ENCODE measurements around the gene ATP8A1. TPM values are rescaled to one million over a fixed set of nuclear protein-coding genes. Genes with fewer than 3 reads are reported as not detected.

The ATP8A1 gene
- polyA plus RNA-seq, 1 donor from 2014 or later, result 45.8 TPM

- H3K9me2 ChIP-seq (ENCODE audit: insufficient read depth, low read length), result no peaks in the 10 kb centered on the region
- H4K20me1 ChIP-seq (ENCODE audit: insufficient read depth), result no peaks in the 10 kb centered on the region
- no peaks in the 10 kb centered on the region for H3F3A ChIP-seq (ENCODE audit: insufficient read depth, low read length, poor library complexity, severe bottlenecking)
- H3K9ac ChIP-seq (ENCODE audit: low read length), result no peak overlapping the region
- H3K4me2 ChIP-seq (ENCODE audit: low read length), result no peak overlapping the region
- H3K4me3 ChIP-seq (ENCODE audit: low read length), result no peak overlapping the region
- H3K79me2 ChIP-seq (replicated peaks; ENCODE audit: insufficient read depth, low read length), result no peaks in the 10 kb centered on the region
- H3K9me3 ChIP-seq (ENCODE audit: low read length), result no peaks in the 10 kb centered on the region
- no peak overlapping the region for H2AFZ ChIP-seq (ENCODE audit: low read depth, low read length)
- no peaks in the 10 kb centered on the region for H3K36me3 ChIP-seq (ENCODE audit: insufficient read depth, low read length)
- no peaks in the 10 kb centered on the region for H3K27me3 ChIP-seq (ENCODE audit: insufficient read depth, low read depth, low read length)
- no peak overlapping the region for H3K27ac ChIP-seq (ENCODE audit: low read length)
- TF ChIP-seq CTCF (IDR thresholded peaks at IDR 0.05; ENCODE audit: poor library complexity, severe bottlenecking) (no peak), RAD21 (conservative IDR thresholded peaks at IDR 0.05) (no peak), EZH2 (IDR thresholded peaks at IDR 0.05; ENCODE audit: borderline replicate concordance, insufficient read depth, low read length, poor library complexity, severe bottlenecking) (no peak), MXI1 (conservative IDR thresholded peaks at IDR 0.05; ENCODE audit: poor library complexity, severe bottlenecking) (no peak), SMC3 (conservative IDR thresholded peaks at IDR 0.05; ENCODE audit: poor library complexity) (no peak), EP300 (conservative IDR thresholded peaks at IDR 0.05; ENCODE audit: poor library complexity, severe bottlenecking) (no peak), TAF1 (IDR thresholded peaks at IDR 0.05; ENCODE audit: low read depth) (no peak), POLR2AphosphoS5 (IDR thresholded peaks at IDR 0.05) (no peak), REST (IDR thresholded peaks at IDR 0.05; ENCODE audit: borderline replicate concordance) (no peak)
Measured at GRCh38 chr4:42561031-42561430, 95.9 kb downstream of the ATP8A1 start.

DNA sequence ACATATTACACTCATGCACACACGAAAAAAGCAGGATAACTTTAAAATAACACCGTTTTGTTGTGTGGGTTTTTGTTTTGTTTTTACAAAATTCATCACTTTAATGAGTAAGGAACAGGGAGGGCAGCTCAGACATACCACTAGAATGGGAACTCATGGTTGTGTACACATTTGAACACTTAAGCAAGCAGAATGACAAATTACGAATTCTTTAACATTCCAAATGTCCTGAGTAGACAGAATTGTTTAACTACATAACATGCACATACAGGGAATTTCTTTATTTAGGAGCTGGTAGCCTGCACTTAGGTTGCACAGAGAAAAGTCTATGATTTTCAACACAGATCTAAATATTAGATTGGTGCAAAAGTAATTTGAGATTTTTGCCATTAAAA, 96.4 kb downstream of the ATP8A1 start:
- H3K9me2 ChIP-seq (ENCODE audit: insufficient read depth, low read length), result no peaks in the 10 kb centered on the region
- H3K27me3 ChIP-seq (ENCODE audit: insufficient read depth, low read depth, low read length), result no peaks in the 10 kb centered on the region
- no peak overlapping the region for H3K9ac ChIP-seq (ENCODE audit: low read length)
- TF ChIP-seq TAF1 (IDR thresholded peaks at IDR 0.05; ENCODE audit: low read depth), result no peak
- TF ChIP-seq POLR2AphosphoS5 (IDR thresholded peaks at IDR 0.05), result no peak
- no peak for TF ChIP-seq MXI1 (conservative IDR thresholded peaks at IDR 0.05; ENCODE audit: poor library complexity, severe bottlenecking)
- no peak for TF ChIP-seq CTCF (IDR thresholded peaks at IDR 0.05; ENCODE audit: poor library complexity, severe bottlenecking)
- H3F3A ChIP-seq (ENCODE audit: insufficient read depth, low read length, poor library complexity, severe bottlenecking), result no peaks in the 10 kb centered on the region
- no peak overlapping the region for H3K27ac ChIP-seq (ENCODE audit: low read length)
- H3K79me2 ChIP-seq (replicated peaks; ENCODE audit: insufficient read depth, low read length), result no peaks in the 10 kb centered on the region
- no peaks in the 10 kb centered on the region for H3K9me3 ChIP-seq (ENCODE audit: low read length)
- H2AFZ ChIP-seq (ENCODE audit: low read depth, low read length), result no peak overlapping the region
- no peaks in the 10 kb centered on the region for H3K36me3 ChIP-seq (ENCODE audit: insufficient read depth, low read length)
- no peak overlapping the region for H3K4me2 ChIP-seq (ENCODE audit: low read length)
- H4K20me1 ChIP-seq (ENCODE audit: insufficient read depth), result no peaks in the 10 kb centered on the region
- no peak overlapping the region for H3K4me3 ChIP-seq (ENCODE audit: low read length)
